PC-3 (cell line): ENCODE data around the gene SPRR2D.
"Not testable (repeated sequence)": the region's sequence is repeated elsewhere in the genome, so short reads cannot be mapped to it uniquely, and the experiment has no call there.

ENCODE experiments used
- EZH2 ChIP-seq: fragments of 300-600 bp; sonication (generic); IDR thresholded peaks from one replicate; pipeline ENCODE4 v1.6.1; 2017; ENCODE audit warnings: antibody characterized with exemption, mild to moderate bottlenecking, low read length; ENCODE audit not compliant: unreplicated experiment
- TF ChIP-seq, protein P1 (sequence below): fragments of 300-600 bp; sonication (generic); conservative IDR thresholded peaks from 2 replicates; pipeline ENCODE4 v1.5.1; 2017; ENCODE audit warnings: antibody characterized with exemption, low read depth, mild to moderate bottlenecking, low read length

DNA sequence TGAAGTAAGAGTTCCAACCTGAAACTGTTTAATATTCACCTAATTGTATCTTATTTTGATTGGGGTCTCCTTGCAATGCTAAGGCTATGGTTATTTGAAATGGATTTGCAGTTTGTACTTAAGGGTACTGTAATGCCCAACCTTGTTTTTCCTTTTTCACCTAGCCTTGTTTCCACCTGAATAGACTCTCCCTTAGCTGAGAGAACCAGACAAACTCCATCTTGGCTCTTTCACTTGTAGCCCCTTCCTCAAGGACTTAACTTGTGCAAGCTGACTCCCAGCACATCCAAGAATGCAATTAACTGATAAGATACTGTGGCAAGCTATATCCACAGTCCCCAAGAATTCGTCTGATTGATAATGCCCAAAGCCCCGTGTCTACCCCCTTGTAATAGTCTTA, 19.1 kb downstream of the SPRR2D start:
- TF ChIP-seq, protein P1, sequence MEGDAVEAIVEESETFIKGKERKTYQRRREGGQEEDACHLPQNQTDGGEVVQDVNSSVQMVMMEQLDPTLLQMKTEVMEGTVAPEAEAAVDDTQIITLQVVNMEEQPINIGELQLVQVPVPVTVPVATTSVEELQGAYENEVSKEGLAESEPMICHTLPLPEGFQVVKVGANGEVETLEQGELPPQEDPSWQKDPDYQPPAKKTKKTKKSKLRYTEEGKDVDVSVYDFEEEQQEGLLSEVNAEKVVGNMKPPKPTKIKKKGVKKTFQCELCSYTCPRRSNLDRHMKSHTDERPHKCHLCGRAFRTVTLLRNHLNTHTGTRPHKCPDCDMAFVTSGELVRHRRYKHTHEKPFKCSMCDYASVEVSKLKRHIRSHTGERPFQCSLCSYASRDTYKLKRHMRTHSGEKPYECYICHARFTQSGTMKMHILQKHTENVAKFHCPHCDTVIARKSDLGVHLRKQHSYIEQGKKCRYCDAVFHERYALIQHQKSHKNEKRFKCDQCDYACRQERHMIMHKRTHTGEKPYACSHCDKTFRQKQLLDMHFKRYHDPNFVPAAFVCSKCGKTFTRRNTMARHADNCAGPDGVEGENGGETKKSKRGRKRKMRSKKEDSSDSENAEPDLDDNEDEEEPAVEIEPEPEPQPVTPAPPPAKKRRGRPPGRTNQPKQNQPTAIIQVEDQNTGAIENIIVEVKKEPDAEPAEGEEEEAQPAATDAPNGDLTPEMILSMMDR, result not testable (repeated sequence)
- TF ChIP-seq EZH2, result not testable (repeated sequence)
